HS-5 (cell line): ENCODE measurements around the gene HLF.

Experiments
- DNase-seq: peaks from one replicate; pipeline ENCODE4 v3.0.0-alpha.2; 2012; ENCODE audit warnings: low read depth

The HLF gene

DNA sequence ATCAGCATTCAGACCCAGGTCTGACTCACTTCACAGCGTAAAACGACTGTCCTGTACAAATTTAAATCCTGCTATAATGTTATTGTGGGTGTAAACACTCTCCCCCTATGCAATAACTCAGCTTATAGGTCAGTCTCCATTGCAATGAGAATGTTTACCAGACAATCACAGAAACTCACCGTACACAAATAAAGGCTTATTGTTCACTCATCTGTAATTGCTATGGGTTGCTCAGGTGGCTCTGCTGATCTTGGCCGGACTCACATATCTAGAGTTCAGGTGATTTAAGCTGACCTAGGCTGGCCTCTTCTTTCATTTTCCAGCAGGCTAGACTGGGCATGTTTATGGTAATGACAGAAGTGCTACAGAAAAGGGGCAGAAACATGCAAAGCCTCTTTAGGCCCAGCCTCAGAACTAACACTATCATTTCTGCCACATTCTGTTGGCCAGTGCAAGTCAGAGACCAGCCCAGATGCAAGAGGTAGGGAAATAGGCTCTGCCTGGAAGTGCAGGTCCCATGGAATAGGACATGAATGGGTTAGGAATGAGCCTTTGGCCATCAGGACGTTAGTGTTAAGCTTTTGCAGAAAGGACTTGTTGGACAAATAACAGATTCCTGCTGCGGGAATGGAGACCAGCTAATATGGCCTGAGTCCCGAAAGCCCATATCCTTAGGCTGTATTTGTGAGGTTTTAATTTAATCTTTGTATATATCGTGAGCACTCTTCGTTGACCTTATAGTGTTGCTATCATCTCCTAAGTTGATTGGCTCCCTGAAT is 44.0 kb downstream of the HLF start:
- DNase-seq: no peak

DNA sequence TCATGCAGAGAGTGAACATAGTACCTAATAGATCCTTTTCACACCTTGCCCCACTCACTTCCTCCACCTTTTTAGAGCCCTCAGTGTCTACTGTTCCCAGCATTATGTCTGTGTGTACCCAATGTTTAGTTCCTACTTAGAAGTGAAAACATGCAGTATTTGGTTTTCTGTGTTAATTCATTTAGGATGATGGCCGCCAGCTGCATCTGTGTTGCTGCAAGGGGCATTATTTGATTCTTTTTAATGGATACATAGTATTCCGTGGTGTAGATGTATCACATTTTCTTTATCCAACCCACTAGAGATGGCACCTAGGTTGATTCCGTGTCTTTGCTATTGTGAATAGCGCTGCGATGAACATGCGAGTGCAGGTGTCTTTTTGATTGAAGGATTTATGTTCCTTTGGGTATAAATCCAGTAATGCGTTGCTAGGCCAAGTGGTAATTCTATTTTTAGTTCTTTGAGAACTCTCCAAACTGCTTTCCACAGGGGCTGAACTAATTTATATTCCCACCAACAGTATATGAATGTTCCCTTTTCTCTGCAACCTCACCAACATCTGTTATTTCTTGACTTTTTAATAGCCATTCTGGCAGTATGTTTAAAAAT is 47.1 kb downstream of the HLF start:
- no peak for DNase-seq

DNA sequence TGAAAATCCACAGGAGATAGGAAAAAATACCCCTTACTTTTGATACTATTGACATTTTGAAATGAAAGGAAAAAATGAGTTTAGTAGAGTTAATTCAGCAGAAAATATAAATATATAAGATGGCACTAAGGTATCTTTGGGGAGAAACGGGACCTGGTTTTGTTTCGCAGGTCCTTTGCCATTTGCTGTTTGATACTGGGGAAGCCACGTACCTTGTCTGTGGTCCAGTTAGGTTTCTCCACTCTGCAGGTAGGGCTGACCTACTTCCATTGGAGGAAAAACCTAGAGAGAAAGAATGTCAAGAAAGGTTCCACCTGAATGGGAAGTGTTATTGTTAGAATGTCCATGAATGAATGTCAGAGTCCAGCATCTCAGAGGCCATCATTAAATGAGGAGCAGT is 48.1 kb downstream of the HLF start:
- DNase-seq: no peak

DNA sequence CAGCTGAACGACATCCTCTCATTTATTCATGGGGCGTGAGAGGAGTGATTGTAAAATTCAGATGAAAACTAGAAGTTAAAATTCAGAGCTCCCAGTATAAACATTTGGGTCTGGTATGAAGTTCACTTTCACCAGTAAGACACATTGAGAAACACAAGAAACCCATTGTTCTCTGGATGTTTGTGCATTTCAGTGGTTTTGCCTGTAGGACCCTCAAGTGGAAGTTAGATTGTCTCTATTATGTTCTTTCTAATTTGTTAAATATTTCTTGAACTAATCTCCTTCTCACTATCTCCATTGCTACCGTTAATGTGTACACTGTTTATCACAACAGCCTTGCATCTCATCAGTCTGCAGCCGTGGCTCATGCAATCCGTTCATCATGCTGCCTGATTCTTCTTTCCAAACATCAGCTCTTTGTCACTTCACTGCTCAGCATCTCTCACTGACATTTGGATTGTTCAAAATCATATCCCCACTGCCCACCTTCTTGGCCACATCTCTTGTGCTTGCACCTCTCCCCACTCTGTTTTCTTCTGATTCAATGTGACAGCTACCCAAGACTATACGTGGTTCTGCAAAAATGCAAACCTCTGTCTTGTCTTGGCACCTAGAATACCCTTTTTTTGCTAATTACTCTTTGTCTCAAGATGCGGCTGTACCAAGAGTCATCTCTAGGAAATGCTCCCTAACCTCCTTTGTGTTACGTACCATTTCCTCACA is 49.5 kb downstream of the HLF start:
- no peak for DNase-seq

DNA sequence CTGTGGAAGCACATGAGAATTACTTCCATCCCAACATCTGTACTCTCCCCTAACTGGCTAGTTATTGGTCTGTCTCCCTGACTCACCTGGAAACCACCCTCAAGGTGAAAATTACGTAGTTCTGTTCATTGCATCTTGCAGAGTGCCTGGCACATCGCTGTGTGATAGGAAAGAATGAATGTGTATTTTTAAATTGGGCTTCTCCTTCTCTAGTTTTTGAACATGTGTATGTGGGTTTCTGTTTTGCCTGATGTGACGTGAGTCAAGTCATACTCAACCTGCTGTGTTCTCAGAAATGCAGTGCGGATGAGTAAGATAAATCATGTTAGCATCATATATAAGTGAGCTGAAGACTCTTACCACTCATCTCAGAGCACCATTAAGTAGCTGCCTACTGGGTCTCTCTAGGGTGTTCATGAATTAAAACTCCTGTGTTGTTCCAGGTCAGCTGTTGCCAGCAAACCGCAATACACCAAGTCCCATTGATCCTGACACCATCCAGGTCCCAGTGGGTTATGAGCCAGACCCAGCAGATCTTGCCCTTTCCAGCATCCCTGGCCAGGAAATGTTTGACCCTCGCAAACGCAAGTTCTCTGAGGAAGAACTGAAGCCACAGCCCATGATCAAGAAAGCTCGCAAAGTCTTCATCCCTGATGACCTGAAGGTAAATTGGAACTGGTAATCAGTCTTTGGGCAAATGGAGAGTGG is 50.2 kb downstream of the HLF start:
- DNase-seq: no peak

DNA sequence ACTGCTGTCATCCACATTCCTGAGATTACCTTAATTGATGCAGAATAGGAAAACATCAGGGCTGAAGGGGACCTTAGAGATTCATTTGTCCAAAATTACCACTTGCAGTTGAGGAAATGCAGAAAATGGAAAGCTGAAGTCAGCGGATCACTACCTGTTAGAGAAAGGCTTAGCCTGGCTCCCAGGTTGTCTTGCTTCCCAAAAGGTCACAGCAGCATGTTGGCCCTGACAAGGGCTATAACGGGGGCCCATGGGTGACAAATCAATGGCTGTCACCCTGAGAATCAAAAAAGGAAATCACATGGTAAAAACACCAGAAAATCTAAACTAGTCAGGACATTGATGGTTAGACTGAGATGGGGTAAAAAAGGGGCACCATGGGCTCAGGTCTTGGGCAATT is 51.7 kb downstream of the HLF start:
- DNase-seq: no peak

DNA sequence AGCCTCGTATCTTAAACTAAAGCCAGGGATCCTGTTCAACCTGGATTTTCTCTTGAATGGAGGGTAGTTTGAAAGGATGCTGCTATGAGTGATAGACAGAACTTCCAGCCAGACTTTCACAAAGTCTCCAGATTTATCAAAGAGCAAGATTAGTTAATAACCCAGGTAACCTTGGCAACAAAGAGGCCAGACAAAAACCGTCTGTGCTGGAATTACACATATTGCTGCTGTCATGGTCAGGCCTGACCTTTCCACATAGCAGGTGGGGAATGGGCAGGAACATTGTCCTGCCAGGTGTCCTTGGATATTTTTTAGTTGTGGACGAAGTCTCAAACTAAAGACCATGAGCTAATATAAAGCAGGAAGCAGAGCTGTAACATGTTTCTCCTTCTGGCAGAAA is 52.5 kb downstream of the HLF start:
- no peak for DNase-seq

DNA sequence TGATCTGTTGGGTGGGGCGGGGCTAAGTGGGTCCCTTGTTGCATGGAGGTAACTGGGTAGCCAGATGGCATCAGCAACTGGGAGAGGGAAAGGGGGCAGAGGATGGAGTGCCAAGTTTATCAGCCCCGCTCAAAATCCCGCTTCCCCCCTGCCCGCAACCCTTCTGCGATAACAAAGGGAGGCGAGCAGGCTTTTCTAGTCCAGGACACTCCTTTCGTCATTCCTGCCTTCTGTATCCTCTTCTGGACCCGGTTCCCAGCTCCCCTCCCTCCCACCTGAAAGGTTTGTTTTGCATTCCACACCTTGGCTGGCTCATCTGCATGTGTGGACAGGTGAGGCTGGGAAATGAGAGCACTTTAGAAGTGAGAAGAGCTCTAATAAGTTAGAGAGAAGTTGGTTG is 53.3 kb downstream of the HLF start:
- no peak for DNase-seq

DNA sequence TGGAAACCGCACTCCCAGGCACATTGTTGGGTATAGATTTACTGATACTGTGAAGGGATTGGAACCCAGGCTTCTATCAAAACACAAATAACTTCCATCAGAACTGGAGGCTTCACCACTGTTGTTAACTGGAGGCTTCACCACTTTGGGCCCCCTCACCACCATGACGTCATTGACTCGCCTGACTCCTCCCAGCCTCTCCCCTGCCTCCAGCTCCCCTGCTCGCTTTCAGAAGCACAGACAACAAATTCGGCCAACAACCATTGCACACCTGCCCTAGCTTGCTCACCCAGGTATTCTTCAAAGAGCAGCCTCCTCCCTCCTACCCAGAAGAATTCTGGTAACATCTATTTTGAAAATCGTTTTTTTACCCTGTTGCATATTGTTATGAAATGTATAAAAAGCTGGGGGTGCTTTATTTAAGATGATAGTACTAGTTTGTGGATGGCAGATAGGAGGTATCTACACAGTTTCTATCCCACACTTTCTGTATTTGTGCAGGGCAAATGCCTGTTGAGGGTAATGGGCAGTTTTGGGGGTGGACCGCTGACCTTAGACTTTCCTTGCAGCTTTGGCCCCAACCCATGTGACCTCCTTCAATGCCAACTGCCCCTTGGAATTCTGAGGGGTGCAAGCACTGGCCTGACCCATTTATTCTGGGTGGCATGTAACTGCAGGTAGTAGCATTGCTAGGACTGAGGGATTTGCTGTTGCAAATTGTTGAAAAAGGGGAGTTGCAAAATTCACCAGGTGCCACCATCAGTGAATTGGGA is 54.1 kb downstream of the HLF start:
- no peak for DNase-seq

DNA sequence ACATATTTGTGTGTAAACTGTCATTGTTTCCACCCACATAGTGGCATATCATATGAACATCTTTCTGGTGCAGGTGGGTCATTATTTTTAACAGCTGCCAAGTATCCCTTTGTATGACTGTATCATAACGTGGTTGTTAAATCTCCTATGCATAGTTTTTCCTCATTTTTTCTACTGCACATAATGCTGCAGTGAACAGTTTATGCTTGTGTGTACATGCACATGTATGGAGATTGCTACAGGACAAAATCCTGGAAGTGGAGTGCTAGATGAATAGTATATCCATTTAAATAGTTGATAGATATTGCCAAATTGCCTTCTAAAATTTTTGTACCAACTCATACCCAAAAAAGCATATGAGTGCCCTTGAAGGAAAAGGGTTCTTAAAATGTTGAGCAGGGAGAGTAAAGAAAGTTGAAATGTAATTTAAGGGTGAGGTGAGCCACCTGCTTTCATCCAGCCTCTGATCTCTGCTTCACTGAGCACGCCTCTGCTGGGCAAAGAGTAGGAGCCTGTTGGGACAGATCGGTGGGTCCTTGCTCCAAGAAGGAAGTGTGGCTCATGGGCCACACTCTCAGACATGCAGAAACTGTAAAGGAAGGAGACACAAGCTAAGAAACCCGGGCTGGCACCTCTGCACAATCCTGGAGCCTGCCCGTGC is 55.3 kb downstream of the HLF start:
- no peak for DNase-seq

DNA sequence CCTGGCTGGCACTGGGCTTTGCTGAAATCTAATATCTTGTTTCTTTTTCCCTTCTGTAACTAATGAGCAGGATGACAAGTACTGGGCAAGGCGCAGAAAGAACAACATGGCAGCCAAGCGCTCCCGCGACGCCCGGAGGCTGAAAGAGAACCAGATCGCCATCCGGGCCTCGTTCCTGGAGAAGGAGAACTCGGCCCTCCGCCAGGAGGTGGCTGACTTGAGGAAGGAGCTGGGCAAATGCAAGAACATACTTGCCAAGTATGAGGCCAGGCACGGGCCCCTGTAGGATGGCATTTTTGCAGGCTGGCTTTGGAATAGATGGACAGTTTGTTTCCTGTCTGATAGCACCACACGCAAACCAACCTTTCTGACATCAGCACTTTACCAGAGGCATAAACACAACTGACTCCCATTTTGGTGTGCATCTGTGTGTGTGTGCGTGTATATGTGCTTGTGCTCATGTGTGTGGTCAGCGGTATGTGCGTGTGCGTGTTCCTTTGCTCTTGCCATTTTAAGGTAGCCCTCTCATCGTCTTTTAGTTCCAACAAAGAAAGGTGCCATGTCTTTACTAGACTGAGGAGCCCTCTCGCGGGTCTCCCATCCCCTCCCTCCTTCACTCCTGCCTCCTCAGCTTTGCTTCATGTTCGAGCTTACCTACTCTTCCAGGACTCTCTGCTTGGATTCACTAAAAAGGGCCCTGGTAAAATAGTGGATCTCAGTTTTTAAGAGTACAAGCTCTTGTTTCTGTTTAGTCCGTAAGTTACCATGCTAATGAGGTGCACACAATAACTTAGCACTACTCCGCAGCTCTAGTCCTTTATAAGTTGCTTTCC is 56.0 kb downstream of the HLF start:
- no peak for DNase-seq

DNA sequence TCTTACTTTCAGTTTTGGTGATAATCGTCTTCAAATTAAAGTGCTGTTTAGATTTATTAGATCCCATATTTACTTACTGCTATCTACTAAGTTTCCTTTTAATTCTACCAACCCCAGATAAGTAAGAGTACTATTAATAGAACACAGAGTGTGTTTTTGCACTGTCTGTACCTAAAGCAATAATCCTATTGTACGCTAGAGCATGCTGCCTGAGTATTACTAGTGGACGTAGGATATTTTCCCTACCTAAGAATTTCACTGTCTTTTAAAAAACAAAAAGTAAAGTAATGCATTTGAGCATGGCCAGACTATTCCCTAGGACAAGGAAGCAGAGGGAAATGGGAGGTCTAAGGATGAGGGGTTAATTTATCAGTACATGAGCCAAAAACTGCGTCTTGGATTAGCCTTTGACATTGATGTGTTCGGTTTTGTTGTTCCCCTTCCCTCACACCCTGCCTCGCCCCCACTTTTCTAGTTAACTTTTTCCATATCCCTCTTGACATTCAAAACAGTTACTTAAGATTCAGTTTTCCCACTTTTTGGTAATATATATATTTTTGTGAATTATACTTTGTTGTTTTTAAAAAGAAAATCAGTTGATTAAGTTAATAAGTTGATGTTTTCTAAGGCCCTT is 56.8 kb downstream of the HLF start:
- no peak for DNase-seq

DNA sequence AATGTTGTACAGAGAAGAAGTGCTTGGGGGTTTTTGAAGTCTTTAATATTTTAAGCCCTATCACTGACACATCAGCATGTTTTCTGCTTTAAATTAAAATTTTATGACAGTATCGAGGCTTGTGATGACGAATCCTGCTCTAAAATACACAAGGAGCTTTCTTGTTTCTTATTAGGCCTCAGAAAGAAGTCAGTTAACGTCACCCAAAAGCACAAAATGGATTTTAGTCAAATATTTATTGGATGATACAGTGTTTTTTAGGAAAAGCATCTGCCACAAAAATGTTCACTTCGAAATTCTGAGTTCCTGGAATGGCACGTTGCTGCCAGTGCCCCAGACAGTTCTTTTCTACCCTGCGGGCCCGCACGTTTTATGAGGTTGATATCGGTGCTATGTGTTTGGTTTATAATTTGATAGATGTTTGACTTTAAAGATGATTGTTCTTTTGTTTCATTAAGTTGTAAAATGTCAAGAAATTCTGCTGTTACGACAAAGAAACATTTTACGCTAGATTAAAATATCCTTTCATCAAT is 57.8 kb downstream of the HLF start:
- DNase-seq: no peak

DNA sequence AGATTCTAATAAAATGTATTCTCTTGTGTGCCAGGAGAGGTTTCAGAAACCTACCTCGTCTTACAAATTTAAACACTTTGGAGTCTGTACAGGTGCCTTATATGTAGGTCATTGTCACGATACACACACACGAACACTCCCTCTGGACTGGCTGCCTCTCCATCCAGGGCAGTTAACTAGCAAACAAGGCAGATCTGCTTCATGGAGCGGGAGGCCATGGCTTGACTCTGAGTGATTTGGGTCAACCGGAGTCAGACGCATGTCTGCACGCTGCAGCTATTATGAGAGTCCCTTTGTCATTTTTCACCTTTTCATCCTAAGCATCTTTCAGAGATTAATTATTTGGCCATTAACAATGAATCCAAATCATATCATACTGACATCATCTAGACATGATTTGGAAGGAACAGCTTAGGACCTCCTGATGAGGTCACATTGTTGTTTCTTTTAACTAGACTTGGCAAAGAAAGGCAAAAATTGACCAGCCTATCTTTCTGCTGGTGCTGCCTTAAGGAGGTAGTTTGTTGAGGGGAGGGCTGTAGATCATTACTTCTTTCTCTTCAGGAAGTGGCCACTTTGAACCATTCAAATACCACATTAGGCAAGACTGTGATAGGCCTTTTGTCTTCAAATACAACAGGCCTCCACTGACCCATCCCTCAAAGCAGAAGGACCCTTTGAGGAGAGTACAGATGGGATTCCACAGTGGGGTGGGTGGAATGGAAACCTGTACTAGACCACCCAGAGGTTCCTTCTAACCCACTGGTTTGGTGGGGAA is 58.9 kb downstream of the HLF start:
- DNase-seq: no peak

DNA sequence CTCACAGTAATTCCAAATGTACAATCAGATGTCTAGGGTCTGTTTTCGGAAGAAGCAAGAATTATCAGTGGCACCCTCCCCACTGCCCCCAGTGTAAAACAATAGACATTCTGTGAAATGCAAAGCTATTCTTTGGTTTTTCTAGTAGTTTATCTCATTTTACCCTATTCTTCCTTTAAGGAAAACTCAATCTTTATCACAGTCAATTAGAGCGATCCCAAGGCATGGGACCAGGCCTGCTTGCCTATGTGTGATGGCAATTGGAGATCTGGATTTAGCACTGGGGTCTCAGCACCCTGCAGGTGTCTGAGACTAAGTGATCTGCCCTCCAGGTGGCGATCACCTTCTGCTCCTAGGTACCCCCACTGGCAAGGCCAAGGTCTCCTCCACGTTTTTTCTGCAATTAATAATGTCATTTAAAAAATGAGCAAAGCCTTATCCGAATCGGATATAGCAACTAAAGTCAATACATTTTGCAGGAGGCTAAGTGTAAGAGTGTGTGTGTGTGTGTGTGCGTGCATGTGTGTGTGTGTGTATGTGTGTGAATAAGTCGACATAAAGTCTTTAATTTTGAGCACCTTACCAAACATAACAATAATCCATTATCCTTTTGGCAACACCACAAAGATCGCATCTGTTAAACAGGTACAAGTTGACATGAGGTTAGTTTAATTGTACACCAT is 59.7 kb downstream of the HLF start:
- no peak for DNase-seq

DNA sequence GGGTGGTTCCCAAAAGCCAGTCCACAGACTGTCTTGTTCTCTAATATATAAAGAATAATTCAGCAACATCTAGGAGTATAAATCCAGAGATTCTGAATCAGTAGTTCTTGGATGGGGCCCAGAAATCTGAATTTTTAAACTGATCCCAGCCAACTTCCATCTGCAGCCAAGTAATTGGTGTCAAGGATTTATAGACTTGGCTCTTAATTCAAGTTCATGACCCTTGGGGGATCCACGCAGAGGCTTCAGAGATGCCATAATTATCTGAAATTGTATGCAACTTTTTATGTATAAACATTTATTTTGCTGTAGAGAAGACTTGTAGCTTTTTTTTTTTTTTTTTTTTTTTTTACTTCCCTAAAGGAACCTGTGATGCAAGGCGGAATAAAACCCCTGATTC is 60.6 kb downstream of the HLF start:
- no peak for DNase-seq

DNA sequence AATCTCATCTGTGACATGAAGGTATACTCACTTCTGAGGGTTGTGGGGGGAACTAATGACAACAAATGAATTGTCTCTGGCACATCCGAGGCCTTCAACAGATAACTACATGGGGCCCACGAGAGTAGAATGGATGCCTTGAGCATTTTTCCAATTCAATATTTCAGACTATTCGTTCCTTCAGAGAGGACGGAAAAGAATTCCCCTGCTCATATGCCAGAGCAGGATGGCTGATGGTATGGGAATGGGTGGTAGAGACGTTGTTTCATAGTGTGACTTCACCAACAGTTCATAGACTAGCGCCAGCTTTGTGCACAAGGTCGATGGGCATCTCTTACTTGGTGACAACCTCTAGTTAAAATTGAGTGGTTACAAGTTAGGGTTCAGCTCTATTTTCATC is 61.3 kb downstream of the HLF start:
- no peak for DNase-seq
